ENCODE data around the gene SLC4A2.
A peak's percentile ranks its signal among the peaks of the same experiment; 100 is the strongest.

SLC4A2 gene

GRCh38 chr7:151045967-151046366 is 13.4 kb upstream of the SLC4A2 start:
- no peak for DNase-seq (ENCODE audit: low read depth)

DNA sequence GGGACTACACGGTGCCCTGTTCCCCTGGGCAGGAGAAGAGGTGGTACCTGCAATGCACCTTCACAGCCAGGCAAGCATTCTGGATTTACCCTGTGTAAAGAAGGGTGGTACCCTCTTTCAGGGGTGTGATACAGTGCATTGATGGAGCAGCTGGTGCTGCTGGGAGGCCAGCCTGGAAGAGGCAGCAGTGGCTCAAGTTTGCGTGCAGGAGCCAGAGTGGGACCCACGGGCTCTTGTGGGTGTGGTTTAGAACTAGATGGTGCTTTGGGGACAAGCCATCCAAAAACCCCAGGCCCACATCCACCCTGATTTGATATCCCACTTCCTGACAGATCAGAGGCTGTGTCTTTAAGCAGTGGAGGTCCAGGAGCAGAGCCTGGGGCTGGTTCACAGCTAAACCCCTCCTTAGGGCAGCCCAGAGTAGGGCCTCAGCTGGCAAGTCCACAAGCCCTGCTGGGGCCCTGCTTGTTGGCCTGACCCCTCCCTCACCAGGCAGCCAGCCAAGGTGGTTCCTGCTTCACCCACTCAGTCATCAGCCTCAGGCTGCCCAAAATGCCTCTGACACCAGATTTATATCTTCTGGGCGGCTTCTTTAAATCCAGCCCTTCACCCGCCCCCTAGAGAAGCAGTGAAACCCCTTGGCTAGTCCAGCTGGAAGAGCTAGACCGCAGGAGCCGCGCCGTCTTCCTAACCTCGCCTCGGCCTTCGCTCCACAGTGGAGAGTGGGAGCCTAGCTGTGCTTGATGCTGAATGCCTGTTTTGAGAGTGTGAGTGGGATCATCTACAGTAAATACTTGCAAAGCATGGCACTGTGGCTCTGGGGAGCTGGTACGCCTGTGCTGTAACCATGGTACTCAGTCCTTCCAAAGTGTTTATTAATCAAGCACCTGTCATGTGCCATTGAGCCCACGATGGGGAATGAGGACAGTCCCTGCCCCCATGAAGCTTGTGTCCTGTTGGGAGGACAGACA is 12.5 kb upstream of the SLC4A2 start:
- DNase-seq (ENCODE audit: low read depth), result no peak

GRCh38 chr7:151047976-151048815 is 11.2 kb upstream of the SLC4A2 start, which contains the start of gene ASIC3:
TSS of gene ASIC3 (plus strand) at chr7:151048531. CDS start at chr7:151048886, 355 bp downstream.
- DNase-seq (ENCODE audit: low read depth), result no peak

DNA sequence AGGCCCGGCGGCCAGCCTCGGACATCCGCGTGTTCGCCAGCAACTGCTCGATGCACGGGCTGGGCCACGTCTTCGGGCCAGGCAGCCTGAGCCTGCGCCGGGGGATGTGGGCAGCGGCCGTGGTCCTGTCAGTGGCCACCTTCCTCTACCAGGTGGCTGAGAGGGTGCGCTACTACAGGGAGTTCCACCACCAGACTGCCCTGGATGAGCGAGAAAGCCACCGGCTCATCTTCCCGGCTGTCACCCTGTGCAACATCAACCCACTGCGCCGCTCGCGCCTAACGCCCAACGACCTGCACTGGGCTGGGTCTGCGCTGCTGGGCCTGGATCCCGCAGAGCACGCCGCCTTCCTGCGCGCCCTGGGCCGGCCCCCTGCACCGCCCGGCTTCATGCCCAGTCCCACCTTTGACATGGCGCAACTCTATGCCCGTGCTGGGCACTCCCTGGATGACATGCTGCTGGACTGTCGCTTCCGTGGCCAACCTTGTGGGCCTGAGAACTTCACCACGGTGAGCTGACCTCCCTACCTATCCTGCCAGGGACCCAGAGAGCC is 10.4 kb upstream of the SLC4A2 start:
- no peak for DNase-seq (ENCODE audit: low read depth)

GRCh38 chr7:151051108-151051507 is 8.3 kb upstream of the SLC4A2 start:
- peak; percentile 40 for DNase-seq (ENCODE audit: low read depth)

DNA sequence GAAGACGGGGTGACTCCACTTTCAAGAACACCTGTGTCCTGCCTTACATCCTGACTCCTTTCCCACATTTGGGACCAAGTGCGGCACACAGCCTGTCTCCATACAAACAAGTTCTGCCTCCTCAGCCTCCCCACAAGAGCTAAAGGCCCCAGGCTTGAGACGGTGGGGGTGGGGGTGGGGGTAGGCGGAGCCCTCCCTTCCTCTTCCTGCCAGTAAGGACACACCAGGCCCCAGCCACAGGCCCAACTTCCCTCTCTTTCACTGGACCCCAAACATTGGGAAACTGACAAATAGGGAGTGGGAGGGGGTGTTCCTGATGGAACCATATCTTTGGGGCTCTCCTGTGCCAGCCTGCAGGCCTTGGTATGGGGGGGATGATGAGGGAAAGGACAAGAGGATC is 6.3 kb upstream of the SLC4A2 start:
- DNase-seq (ENCODE audit: low read depth), result no peak

- DNase-seq (ENCODE audit: low read depth), result no peak
Observed at GRCh38 chr7:151053751-151054150, 5.6 kb upstream of the SLC4A2 start.

DNA sequence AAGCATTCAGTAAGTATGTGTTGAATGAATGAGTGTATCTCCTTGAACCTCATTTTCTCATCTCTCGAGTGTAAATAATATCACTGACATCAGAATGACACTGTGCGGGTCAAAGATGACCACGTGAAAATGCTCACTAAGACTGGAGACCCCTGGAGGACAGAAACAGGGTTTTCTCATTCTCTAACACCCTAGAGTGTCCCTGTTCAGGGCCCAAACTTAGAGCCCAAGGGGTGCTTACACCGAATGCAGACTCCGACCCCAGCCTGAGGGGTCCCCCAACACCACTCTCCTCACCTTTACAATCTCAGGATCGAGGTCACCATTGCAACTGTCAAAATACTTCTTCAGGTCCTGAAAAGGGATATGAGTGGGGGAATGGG is 3.1 kb upstream of the SLC4A2 start:
- DNase-seq (ENCODE audit: low read depth), result no peak

DNA sequence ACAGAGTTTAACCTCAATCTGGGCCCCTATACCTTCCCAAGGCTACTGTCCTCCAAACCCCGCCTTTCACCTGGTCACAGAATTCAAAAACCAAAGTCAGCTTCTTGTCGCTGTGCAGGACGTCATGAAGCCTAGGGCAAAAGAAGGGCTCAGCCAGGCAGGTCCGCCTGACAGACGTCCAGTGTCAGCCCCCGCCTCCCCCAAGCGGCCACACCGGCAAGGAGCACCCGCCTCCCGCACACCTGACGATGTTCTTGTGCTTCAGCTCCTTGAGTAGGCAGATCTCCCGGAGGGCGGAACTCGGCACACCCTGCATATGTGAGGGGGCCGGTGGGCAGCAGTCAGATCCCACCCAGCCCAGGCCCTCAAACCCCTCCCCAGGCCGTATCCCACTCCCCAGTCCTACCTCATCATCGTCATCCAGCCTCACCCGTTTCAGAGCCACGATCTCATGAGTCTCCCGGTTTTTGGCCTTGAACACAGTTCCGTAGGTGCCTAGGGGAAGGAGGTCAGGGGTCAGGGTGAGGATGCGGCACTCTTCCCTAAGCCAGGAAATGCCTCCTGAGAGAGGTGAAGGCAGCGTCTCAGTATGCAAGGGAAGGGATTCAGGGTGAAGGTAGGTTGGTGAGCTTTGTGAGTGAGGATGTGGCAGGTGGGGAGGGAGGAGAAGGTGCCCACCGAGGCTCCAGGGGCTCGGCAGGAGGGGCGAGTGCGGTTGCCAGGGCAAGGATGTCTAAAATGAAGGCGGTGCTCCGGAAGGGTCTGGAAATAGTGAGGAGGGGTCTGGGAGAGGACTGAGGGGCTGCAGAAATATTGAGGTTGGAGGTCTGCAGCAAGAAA is 2.5 kb upstream of the SLC4A2 start:
- DNase-seq (ENCODE audit: low read depth), result no peak

DNA sequence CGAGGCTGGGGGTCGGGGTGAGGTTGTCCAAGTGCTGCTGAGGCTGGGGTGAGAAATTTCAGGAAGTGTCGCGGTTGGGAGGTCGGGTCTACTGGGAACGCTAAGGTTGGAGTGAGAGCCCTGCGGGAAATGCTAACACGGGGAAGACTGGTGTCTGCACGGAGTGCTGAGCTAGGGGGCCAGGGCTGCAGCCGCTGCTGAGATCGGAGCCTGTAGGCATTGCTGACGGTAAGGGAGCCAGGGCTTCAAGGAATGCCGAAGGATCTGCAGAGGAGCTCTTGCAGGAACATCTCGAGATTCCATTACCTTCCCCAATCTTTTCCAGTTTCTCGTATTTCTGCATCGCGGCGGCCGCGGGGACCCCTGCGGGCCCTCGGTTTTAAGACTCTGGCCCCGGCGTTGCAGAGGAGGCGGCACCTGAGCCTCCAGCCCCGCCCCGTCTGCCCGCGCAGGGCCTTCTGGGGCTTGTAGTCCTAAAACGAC is 1.8 kb upstream of the SLC4A2 start, which contains the start of gene CDK5:
CDK5 (minus strand) TSS at position 392 of the 483 bp plus-strand sequence; CDS start at position 343, 49 bp downstream.
- DNase-seq (ENCODE audit: low read depth), result no peak

- peak; percentile 93 for DNase-seq (ENCODE audit: low read depth)
Observed at GRCh38 chr7:151057989-151058780, 1.2 kb upstream of the SLC4A2 start.

DNA sequence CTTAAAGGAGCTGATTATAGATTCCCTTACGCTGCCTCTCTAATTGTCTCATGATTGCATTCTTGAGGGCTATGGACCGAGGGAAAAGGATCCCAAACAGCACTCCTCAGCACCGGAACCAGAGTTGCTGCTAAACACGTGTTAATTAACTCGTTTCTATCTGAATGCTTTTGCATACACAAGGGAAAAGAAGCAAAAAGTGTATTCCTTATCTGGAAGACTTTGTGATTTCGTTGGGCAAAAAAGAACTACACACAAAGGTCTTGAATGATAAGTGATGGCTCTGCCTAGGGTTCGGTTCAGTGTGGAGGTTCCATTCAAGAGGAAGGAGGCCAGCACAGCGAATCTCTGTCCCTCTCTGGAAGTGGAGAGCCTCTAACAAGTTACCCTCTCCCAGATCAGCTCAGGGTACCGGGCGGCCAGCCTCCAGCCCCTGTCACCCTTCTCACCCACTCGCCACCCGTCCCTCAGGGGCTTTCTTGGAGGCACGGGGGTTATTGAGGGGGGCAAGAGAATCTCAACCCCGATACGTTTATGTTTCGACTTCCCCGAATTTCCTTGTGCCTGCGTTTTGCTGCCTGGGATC is 515 bp upstream of the SLC4A2 start:
- no peak for DNase-seq (ENCODE audit: low read depth)

DNA sequence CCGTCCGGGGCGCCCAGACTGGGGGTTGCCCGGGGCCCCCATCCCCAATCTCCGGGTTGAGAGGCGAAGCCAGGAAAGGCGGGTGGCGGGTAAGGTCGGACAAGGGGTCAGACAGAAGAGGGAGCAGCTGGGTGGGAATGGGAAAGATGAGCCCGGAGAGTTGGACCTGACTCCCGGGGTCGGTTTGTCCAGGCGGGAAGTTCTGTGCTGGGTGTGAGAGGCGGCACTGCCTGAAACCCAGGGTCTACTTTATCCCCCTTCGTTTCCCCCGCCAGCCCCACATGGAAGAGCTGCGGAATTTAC is 675 bp downstream of the SLC4A2 start:
- DNase-seq (ENCODE audit: low read depth), result no peak

GRCh38 chr7:151060416-151061212 is 1.2 kb downstream of the SLC4A2 start:
- DNase-seq (ENCODE audit: low read depth), result no peak

DNA sequence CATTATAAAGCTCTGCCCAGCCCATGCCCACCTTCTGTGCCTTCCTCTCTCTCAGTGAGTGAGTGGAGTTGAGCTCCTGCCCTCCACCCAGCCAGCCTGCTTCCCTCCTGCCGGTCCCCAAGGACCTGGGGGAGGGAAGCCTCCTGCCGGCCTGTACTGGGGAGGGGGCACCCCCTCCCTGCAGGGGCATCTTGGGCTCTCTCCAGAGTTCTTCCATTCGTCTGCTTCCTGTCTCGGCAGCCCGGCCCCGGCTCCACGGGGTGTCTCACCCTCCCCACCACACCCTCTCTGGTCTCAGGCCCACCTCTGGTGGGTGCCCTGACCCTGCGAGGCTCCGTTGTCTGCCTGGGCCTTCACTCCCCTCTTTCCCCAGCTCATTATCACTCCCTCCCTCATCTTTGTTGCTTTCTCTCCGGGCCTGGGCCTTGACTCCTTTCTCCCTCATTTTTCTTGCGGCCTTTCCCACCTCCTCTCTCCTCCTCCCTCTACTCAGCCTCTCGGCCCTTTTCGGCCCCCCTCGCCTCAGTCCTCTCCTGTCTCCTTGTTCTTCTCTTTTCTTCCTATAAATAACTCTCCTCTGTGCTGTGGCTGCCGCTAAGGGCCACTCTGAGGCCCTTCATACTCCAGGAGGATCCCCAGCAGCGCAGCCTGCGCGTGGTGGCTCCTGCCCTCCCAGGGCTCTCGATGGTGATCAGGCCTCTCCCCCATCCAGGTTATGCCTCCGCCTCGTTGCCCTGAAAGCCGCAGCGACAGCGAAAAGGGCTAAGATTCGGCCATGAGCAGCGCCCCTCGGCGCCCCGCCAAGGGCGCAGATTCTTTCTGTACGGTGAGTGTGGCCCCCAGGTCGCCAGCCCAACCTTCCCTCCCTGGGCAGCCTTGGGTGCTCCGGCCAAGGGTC is 2.1 kb downstream of the SLC4A2 start:
- DNase-seq (ENCODE audit: low read depth), result no peak

- DNase-seq (ENCODE audit: low read depth), result no peak
Observed at GRCh38 chr7:151062111-151062398, 2.7 kb downstream of the SLC4A2 start.

GRCh38 chr7:151062399-151063211 is 3.2 kb downstream of the SLC4A2 start:
- DNase-seq (ENCODE audit: low read depth), result no peak

GRCh38 chr7:151063212-151063561 is 3.8 kb downstream of the SLC4A2 start:
- DNase-seq (ENCODE audit: low read depth), result no peak

Measured in stimulated activated CD8-positive, alpha-beta memory T cell treated with anti-CD3 and anti-CD28 coated beads, Interleukin-4, amount 100 ng/mL, for 24 hours (primary cell).